K562 (cell line): ENCODE results near the gene TRIM34. TPM values are rescaled to one million over a fixed set of nuclear protein-coding genes. Genes with fewer than 3 reads are reported as not detected.

Source experiments
- ATAC-seq: fragments of 200-7000 bp; cut with Tn5 transposase; 3 replicates; pipeline ENCODE4 v1.9.1; 2020; ENCODE audit warnings: moderate library complexity
- BruUV-seq: library from RNA; stranded (reverse); fragments of 400-500 nt; replicated peaks from 2 replicates; lab custom pipeline; 2021; lab: Mats Ljungman, UMichigan
- CTCF ChIA-PET: fragments of 300-600 bp; formaldehyde crosslinking; extraction: SDS; loops from one replicate; lab custom pipeline; 2021; ENCODE audit warnings: low intra/inter-chr PET ratio; lab: Yijun Ruan, JAX
- POLR2A ChIA-PET: fragments of 300-600, 350-650 bp; sonication (Branson Sonifier 250); formaldehyde crosslinking; extraction: SDS; loops from one replicate; lab custom pipeline; 2021; ENCODE audit warnings: antibody characterized with exemption, inconsistent platforms; lab: Yijun Ruan, JAX
- DNase-seq, 4 experiments: peaks; one replicate each; pipeline versions ENCODE4 v3.0.0 to v3.0.0-alpha.2; 2011 to 2018; ENCODE audit warnings: low spot score in 3 of 4, mixed read lengths in 3 of 4; ENCODE audit errors: extremely low read depth in 1 of 4
- FAIRE-seq: peaks from 2 replicates; lab custom pipeline; 2011; peaks lifted over from hg19 to GRCh38; lab: Jason Lieb, UNC
- H2AFZ ChIP-seq: 2 replicates; pipeline ENCODE4 v1.6.0; 2011; ENCODE audit warnings: low read depth, low read length, control low read depth, inconsistent platforms
- H3K27ac ChIP-seq: fragments of 200-600 bp; 3 replicates; pipeline ENCODE4 v1.8.0; 2011; ENCODE audit warnings: low read depth, mild to moderate bottlenecking, control low read depth, inconsistent platforms, low read length, moderate library complexity, mixed read lengths; ENCODE audit errors: extremely low read depth
- H3K27me3 ChIP-seq, 2 experiments: fragments of 300-600 bp in 1 of 2; 2 replicates in 1 of 2; 3 replicates in 1 of 2; pipeline versions ENCODE4 v1.6.0 to v1.8.0; 2011; ENCODE audit warnings: inconsistent platforms in 2 of 2, low read length in 2 of 2, mild to moderate bottlenecking in 1 of 2, mixed read lengths in 1 of 2, moderate library complexity in 1 of 2; ENCODE audit not compliant: control insufficient read depth in 2 of 2, insufficient read depth in 2 of 2
- H3K36me3 ChIP-seq: fragments of 300-600 bp; 3 replicates; pipeline ENCODE4 v1.8.0; 2011; ENCODE audit warnings: mild to moderate bottlenecking, low read length, inconsistent platforms; ENCODE audit not compliant: control insufficient read depth, insufficient read depth
- H3K4me1 ChIP-seq, 2 experiments: fragments of 200-600 bp in 1 of 2; replicated peaks in 1 of 2; 2 replicates in 1 of 2; 3 replicates in 1 of 2; pipeline versions ENCODE4 v1.5.1 to v1.8.0; 2011; ENCODE audit warnings: inconsistent platforms in 2 of 2, low read length in 2 of 2, mild to moderate bottlenecking in 1 of 2, mixed read lengths in 1 of 2, moderate library complexity in 1 of 2; ENCODE audit not compliant: control insufficient read depth in 2 of 2, insufficient read depth in 2 of 2
- H3K4me2 ChIP-seq: 2 replicates; pipeline ENCODE4 v1.6.1; 2011; ENCODE audit warnings: low read length, control low read depth, inconsistent platforms, mixed read lengths; ENCODE audit not compliant: insufficient read depth
- H3K4me3 ChIP-seq: fragments of 200-600 bp; sonication (generic), shearing (Covaris generic); 2 replicates; pipeline ENCODE4 v1.5.1; 2016; ENCODE audit warnings: control low read depth, inconsistent platforms
- H3K79me2 ChIP-seq: fragments of 200-600 bp; 3 replicates; pipeline ENCODE4 v1.8.0; 2011; ENCODE audit warnings: low read length, inconsistent platforms; ENCODE audit not compliant: control insufficient read depth, insufficient read depth
- H3K9ac ChIP-seq, 2 experiments: 2 replicates each; pipeline versions ENCODE4 v1.6.0 to v1.6.1; 2011; ENCODE audit warnings: low read depth in 2 of 2, low read length in 2 of 2, control low read depth in 1 of 2, inconsistent platforms in 1 of 2, mild to moderate bottlenecking in 1 of 2, mixed read lengths in 1 of 2; ENCODE audit not compliant: insufficient read depth in 1 of 2
- H3K9me1 ChIP-seq: one replicate; pipeline ENCODE4 v1.6.0; 2011; ENCODE audit warnings: inconsistent platforms, mild to moderate bottlenecking, low read length, moderate library complexity; ENCODE audit not compliant: control insufficient read depth, insufficient read depth
- H3K9me3 ChIP-seq: replicated peaks from 2 replicates; pipeline ENCODE4 v1.5.1; 2011; ENCODE audit warnings: low read depth, low read length, inconsistent platforms; ENCODE audit not compliant: control insufficient read depth, insufficient read depth
- H4K20me1 ChIP-seq: replicated peaks from 2 replicates; pipeline ENCODE4 v1.6.1; 2011; ENCODE audit warnings: low read length, inconsistent platforms, mixed read lengths; ENCODE audit not compliant: control insufficient read depth, insufficient read depth
- CGGBP1 ChIP-seq: fragments of 250-450 bp; sonication (Bioruptor Pico); IDR thresholded peaks from 2 replicates; pipeline ENCODE4 v1.9.0; 2021; ENCODE audit warnings: mild to moderate bottlenecking
- DIDO1 ChIP-seq: fragments of 450-650 bp; IDR thresholded peaks from 2 replicates; pipeline ENCODE4 v1.6.1; 2016; ENCODE audit warnings: low read depth, missing biosample characterization, missing genetic modification characterization
- HDAC2 ChIP-seq: fragments of 450-650 bp; IDR thresholded peaks from 2 replicates; pipeline ENCODE4 v1.6.1; 2016; ENCODE audit warnings: mild to moderate bottlenecking
- RAD21 ChIP-seq, 2 experiments: fragments of 250-450 bp in 1 of 2; fragments of 450-650 bp in 1 of 2; sonication (Bioruptor Pico) in 1 of 2; formaldehyde crosslinking in 1 of 2; IDR thresholded peaks in 1 of 2; conservative IDR thresholded peaks in 1 of 2; 2 replicates each; pipeline versions ENCODE4 v1.4.0 to v1.8.0; 2020 to 2022; ENCODE audit warnings: mild to moderate bottlenecking in 2 of 2, moderate library complexity in 1 of 2
- YY1 ChIP-seq, 3 experiments: IDR thresholded peaks; 2 replicates each; pipeline ENCODE4 v1.6.1; 2011; ENCODE audit warnings: low read length in 2 of 3, mild to moderate bottlenecking in 2 of 3, moderate library complexity in 2 of 3, borderline replicate concordance in 1 of 3, control low read depth in 1 of 3, low read depth in 1 of 3; ENCODE audit not compliant: insufficient read depth in 3 of 3, insufficient replicate concordance in 2 of 3, control insufficient read depth in 1 of 3, insufficient read length in 1 of 3; ENCODE audit errors: extremely low read depth in 1 of 3
- ZNF280B ChIP-seq: fragments of 250-450 bp; sonication (Bioruptor Pico); IDR thresholded peaks from 2 replicates; pipeline ENCODE4 v1.5.1; 2021; ENCODE audit warnings: mild to moderate bottlenecking
- ZNF511 ChIP-seq: sonication (generic); formaldehyde crosslinking; IDR thresholded peaks from 2 replicates; pipeline ENCODE4 v1.8.0; 2022; ENCODE audit warnings: mild to moderate bottlenecking, missing genetic modification reagents
- ZNF668 ChIP-seq: fragments of 250-450 bp; sonication (Bioruptor Pico); IDR thresholded peaks from 2 replicates; pipeline ENCODE4 v1.8.0; 2022; ENCODE audit warnings: mild to moderate bottlenecking, inconsistent platforms
- WGBS: fragments of 100-300 bp; shearing (Covaris generic); methylation state at CpG from one replicate; pipeline ENCODE4 v1.1.6; 2016; ENCODE audit warnings: low coverage, mixed read lengths; ENCODE audit not compliant: insufficient coverage; ENCODE audit errors: missing lambda C conversion rate; 5-methylcytosine and 5-hydroxymethylcytosine counted together
- in situ Hi-C: fragments of 300-500 bp; cut with MboI; formaldehyde crosslinking; loops from 4 replicates; pipeline ENCODE4 v1.15.0; 2018; ENCODE audit warnings: inconsistent platforms, mixed read lengths
- intact Hi-C: fragments of 100-400 bp; cut with micrococcal nuclease; formaldehyde crosslinking; loops from 2 replicates; pipeline ENCODE4 v1.14.2; 2022
- polyA plus RNA-seq, 8 experiments: library from polyadenylated mRNA; depleted of rRNA in 4 of 8; stranded (reverse) in 5 of 8; unstranded in 3 of 8; fragments of >200 nt; fragmentation: Nextera tagmentation in 2 of 8; fragmentation: Illumina TruSeq in 1 of 8; extraction: Ambion mirVana in 2 of 8; extraction: Trizol in 1 of 8; gene quantifications; 2 replicates each; pipeline versions ENCODE4 v1.2.1 to v1.2.3, GENCODE V29; 2011 to 2014; ENCODE audit warnings: inconsistent platforms in 1 of 8, missing spikeins in 1 of 8
- total RNA-seq, 7 experiments: library from RNA; depleted of rRNA in 6 of 7; stranded (reverse); fragments of >200 nt in 6 of 7; fragmentation: Illumina TruSeq in 2 of 7; extraction: Trizol in 2 of 7; gene quantifications; 2 replicates each; pipeline versions ENCODE4 v1.2.1 to v1.2.3, GENCODE V29; 2011 to 2021; ENCODE audit warnings: low replicate concordance in 1 of 7

The TRIM34 gene
- total and polyA plus RNA-seq, 9 of the 15 experiments (the other 6 are each of a cell fraction or from before 2014, with no cell fraction given) = 0.31 to 2.9 (median 1.3) TPM

GRCh38 chr11:5631969-5632635 lies 7.3 kb downstream of the TRIM34 start:
- H2AFZ ChIP-seq = peak overlapping the region; percentile 49; the same call in 1 of the 2 replicates
- H3K36me3 ChIP-seq = no peaks in the 10 kb centered on the region
- H3K9ac ChIP-seq = no peak overlapping the region; a peak in 1 of 4 replicates
- peak; percentile 52; the same call in 2 of the 3 replicates for ATAC-seq
- H3K9me1 ChIP-seq = no peaks in the 10 kb centered on the region
- WGBS = 11% methylated on average over 5 of the region's 5 CpGs
- H3K79me2 ChIP-seq = no peaks in the 10 kb centered on the region
- H3K4me1 ChIP-seq = no peaks in the 10 kb centered on the region
- no peak for TF ChIP-seq DIDO1
- TF ChIP-seq HDAC2 = no peak
- TF ChIP-seq YY1 (IDR thresholded peaks at IDR 0.05; ENCODE audit: borderline replicate concordance in 1 of 3, control insufficient read depth in 1 of 3, extremely low read depth in 1 of 3, insufficient read depth in 3 of 3, insufficient read length in 1 of 3, insufficient replicate concordance in 2 of 3, low read depth in 1 of 3, low read length in 2 of 3) = peak in 1 of 3 experiments; percentile 21
- no peaks in the 10 kb centered on the region for H3K27me3 ChIP-seq
- no peak overlapping the region for H3K4me2 ChIP-seq
- no peaks in the 10 kb centered on the region for H3K9me3 ChIP-seq
- in situ Hi-C loops = no loop called here
- no peaks in the 10 kb centered on the region for H4K20me1 ChIP-seq
- H3K4me3 ChIP-seq = no peak overlapping the region
- FAIRE-seq = no peak
- no TSS peak for BruUV-seq
- no peak for DNase-seq
- ChIA-PET POLR2A (no interaction called here), CTCF (no interaction called here)
- intact Hi-C loops = no loop called here
- H3K27ac ChIP-seq = no peak overlapping the region

GRCh38 chr11:5639953-5640352 lies 15.2 kb downstream of the TRIM34 start:
- CTCF ChIA-PET = no interaction called here
- no peaks in the 10 kb centered on the region for H3K27me3 ChIP-seq
- WGBS = 13% methylated on average over 1 of the region's 1 CpG
- H3K4me1 ChIP-seq = no peaks in the 10 kb centered on the region
- no peak for ATAC-seq
- POLR2A ChIA-PET = no interaction called here
- intact Hi-C loops = no loop called here
- H3K27ac ChIP-seq = no peak overlapping the region
- TF ChIP-seq ZNF511 (CRISPR knock-in tag) (no peak), ZNF280B (CRISPR knock-in tag) (no peak), ZNF668 (CRISPR knock-in tag) (no peak), RAD21 (CRISPR knock-in tag; conservative IDR thresholded peaks at IDR 0.05 in 1 of 2, IDR thresholded peaks at IDR 0.05 in 1 of 2) (no peak), CGGBP1 (CRISPR knock-in tag) (no peak)
- TF ChIP-seq, all 486 proteins: peak for 0
- Histone ChIP-seq H3K4me2 (no peak overlapping the region), H3K9ac (no peak overlapping the region), H3K9me1 (no peaks in the 10 kb centered on the region), H3K79me2 (no peaks in the 10 kb centered on the region), H4K20me1 (no peaks in the 10 kb centered on the region), H2AFZ (no peak overlapping the region), H3K36me3 (no peaks in the 10 kb centered on the region), H3K9me3 (no peaks in the 10 kb centered on the region), H3K4me3 (no peak overlapping the region)
- in situ Hi-C loops = no loop called here
- DNase-seq = no peak
- no peak for FAIRE-seq
- no TSS peak for BruUV-seq
